Tibial artery (tissue), 4 donors: ENCODE measurements around the gene ENTPD8.

Experiments
- DNase-seq, 2 donors: peaks; one replicate each; pipeline ENCODE4 v3.0.0-alpha.2; 2019
- H3K27ac ChIP-seq, 2 donors: fragments of 200-600 bp; sonication (generic) in 1 of 2; 1 replicate in 1 of 2; 2 replicates in 1 of 2; pipeline ENCODE4 v1.5.1; 2018 to 2019; ENCODE audit warnings: mild to moderate bottlenecking in 1 of 2
- H3K27me3 ChIP-seq, 2 donors: fragments of 200-600 bp; sonication (generic) in 1 of 2; one replicate each; pipeline versions ENCODE4 v1.5.1 to v1.6.0; 2016 to 2019
- H3K36me3 ChIP-seq, 3 donors: fragments of 200-600 bp; sonication (generic) in 2 of 3; one replicate each; pipeline ENCODE4 v1.5.1; 2016 to 2019; ENCODE audit warnings: mild to moderate bottlenecking in 2 of 3
- H3K4me1 ChIP-seq, 4 donors: fragments of 200-600 bp; sonication (generic) in 2 of 4; 1 replicate in 3 of 4; 2 replicates in 1 of 4; pipeline ENCODE4 v1.5.1; 2016 to 2019
- H3K4me3 ChIP-seq, 2 donors: fragments of 200-600 bp; sonication (generic) in 1 of 2; 1 replicate in 1 of 2; 2 replicates in 1 of 2; pipeline ENCODE4 v1.5.1; 2018 to 2019; ENCODE audit warnings: mild to moderate bottlenecking in 2 of 2
- H3K9me3 ChIP-seq, 3 donors: fragments of 200-600 bp; sonication (generic) in 1 of 3; one replicate each; pipeline ENCODE4 v1.5.1; 2016 to 2019
- CTCF ChIP-seq, 2 experiments: fragments of 200-600 bp in 1 of 2; fragments of 450-650 bp in 1 of 2; IDR thresholded peaks; one replicate each; pipeline ENCODE4 v1.5.1; 2017 to 2019; ENCODE audit warnings: antibody characterized with exemption in 2 of 2, mild to moderate bottlenecking in 1 of 2, moderate library complexity in 1 of 2
- intact Hi-C: fragments of 100-400 bp; cut with DNase I; formaldehyde crosslinking; loops from one replicate; pipeline ENCODE4 v1.15.0; 2023; ENCODE audit warnings: low total_unique reads

ENTPD8 gene

GRCh38 chr9:137433349-137433915, 7.7 kb downstream of the ENTPD8 start:
- Histone ChIP-seq H3K4me1 (peaks cover 0 to 23% (median 7%) of the 10 kb centered on the region in 4 donors), H3K36me3 (no peaks in the 10 kb centered on the region), H3K27me3 (peaks cover 0 to 58% of the 10 kb centered on the region in 2 donors), H3K9me3 (no peaks in the 10 kb centered on the region), H3K27ac (no peak overlapping the region), H3K4me3 (no peak overlapping the region)
- intact Hi-C loops: no loop called here
- no peak for DNase-seq
- no peak for TF ChIP-seq CTCF (IDR thresholded peaks at IDR 0.05)

GRCh38 chr9:137432687-137433348, 8.3 kb downstream of the ENTPD8 start:
- Histone ChIP-seq H3K4me1 (peaks cover 0 to 20% (median 7%) of the 10 kb centered on the region in 4 donors), H3K27me3 (peaks cover 0 to 52% of the 10 kb centered on the region in 2 donors), H3K4me3 (no peak overlapping the region), H3K27ac (no peak overlapping the region), H3K36me3 (no peaks in the 10 kb centered on the region), H3K9me3 (no peaks in the 10 kb centered on the region)
- TF ChIP-seq CTCF (IDR thresholded peaks at IDR 0.05): no peak
- intact Hi-C loops: no loop called here
- no peak for DNase-seq

- Histone ChIP-seq H3K4me1 (peaks cover 0 to 18% (median 7%) of the 10 kb centered on the region in 4 donors), H3K36me3 (no peaks in the 10 kb centered on the region), H3K27ac (no peak overlapping the region), H3K4me3 (no peak overlapping the region), H3K9me3 (no peaks in the 10 kb centered on the region), H3K27me3 (peaks cover 0 to 38% of the 10 kb centered on the region in 2 donors)
- TF ChIP-seq CTCF (IDR thresholded peaks at IDR 0.05): no peak
- no peak for DNase-seq
- intact Hi-C loops: no loop called here
Observed at GRCh38 chr9:137431416-137431931, 9.7 kb downstream of the ENTPD8 start.

GRCh38 chr9:137430723-137431415, 10.3 kb downstream of the ENTPD8 start:
- Histone ChIP-seq H3K27ac (no peak overlapping the region), H3K4me3 (no peak overlapping the region), H3K27me3 (peaks cover 0 to 38% of the 10 kb centered on the region in 2 donors), H3K36me3 (no peaks in the 10 kb centered on the region), H3K4me1 (peaks cover 0 to 12% (median 2%) of the 10 kb centered on the region in 4 donors), H3K9me3 (no peaks in the 10 kb centered on the region)
- TF ChIP-seq CTCF (IDR thresholded peaks at IDR 0.05): no peak
- intact Hi-C loops: no loop called here
- no peak for DNase-seq

- Histone ChIP-seq H3K27me3 (peaks cover 0 to 34% of the 10 kb centered on the region in 2 donors), H3K4me3 (no peak overlapping the region), H3K4me1 (peaks cover 0 to 6% (median 0%) of the 10 kb centered on the region in 4 donors), H3K9me3 (no peaks in the 10 kb centered on the region), H3K36me3 (no peaks in the 10 kb centered on the region), H3K27ac (no peak overlapping the region)
- TF ChIP-seq CTCF (IDR thresholded peaks at IDR 0.05): no peak
- intact Hi-C loops: no loop called here
- DNase-seq: no peak
Observed at GRCh38 chr9:137429974-137430722, 11.0 kb downstream of the ENTPD8 start.
